Suprapubic skin (tissue), 3 donors: Measurements from ENCODE around the gene TUBA1C.

Source experiments
- POLR2AphosphoS5 ChIP-seq, 3 donors: sonication (generic); formaldehyde crosslinking; IDR thresholded peaks; one replicate each; pipeline ENCODE4 v1.6.1; 2017; ENCODE audit warnings: antibody characterized with exemption in 3 of 3
- TF ChIP-seq, protein P1 (sequence below), 2 donors: fragments of 200-600 bp in 1 of 2; fragments of 450-650 bp in 1 of 2; sonication (generic) in 1 of 2; IDR thresholded peaks; one replicate each; pipeline ENCODE4 v1.5.1; 2016 to 2019; ENCODE audit warnings: antibody characterized with exemption in 2 of 2, mild to moderate bottlenecking in 1 of 2, moderate library complexity in 1 of 2

DNA sequence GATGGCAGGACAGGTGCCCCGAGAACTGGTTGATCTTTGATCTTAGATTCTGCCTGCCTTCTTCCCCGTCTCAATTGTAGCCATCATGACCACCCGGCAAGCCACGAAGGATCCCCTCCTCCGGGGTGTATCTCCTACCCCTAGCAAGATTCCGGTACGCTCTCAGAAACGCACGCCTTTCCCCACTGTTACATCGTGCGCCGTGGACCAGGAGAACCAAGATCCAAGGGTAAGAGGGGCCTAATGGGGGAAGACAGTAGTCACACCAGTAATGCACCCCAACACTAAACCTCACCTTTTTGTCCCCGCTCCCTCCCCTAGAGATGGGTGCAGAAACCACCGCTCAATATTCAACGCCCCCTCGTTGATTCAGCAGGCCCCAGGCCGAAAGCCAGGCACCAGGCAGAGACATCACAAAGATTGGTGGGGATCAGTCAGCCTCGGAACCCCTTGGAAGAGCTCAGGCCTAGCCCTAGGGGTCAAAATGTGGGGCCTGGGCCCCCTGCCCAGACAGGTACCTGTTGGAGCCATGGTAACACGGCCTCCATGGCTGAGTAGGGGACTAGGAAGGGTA is 58.7 kb downstream of the TUBA1C start:
- TF ChIP-seq, protein P1, sequence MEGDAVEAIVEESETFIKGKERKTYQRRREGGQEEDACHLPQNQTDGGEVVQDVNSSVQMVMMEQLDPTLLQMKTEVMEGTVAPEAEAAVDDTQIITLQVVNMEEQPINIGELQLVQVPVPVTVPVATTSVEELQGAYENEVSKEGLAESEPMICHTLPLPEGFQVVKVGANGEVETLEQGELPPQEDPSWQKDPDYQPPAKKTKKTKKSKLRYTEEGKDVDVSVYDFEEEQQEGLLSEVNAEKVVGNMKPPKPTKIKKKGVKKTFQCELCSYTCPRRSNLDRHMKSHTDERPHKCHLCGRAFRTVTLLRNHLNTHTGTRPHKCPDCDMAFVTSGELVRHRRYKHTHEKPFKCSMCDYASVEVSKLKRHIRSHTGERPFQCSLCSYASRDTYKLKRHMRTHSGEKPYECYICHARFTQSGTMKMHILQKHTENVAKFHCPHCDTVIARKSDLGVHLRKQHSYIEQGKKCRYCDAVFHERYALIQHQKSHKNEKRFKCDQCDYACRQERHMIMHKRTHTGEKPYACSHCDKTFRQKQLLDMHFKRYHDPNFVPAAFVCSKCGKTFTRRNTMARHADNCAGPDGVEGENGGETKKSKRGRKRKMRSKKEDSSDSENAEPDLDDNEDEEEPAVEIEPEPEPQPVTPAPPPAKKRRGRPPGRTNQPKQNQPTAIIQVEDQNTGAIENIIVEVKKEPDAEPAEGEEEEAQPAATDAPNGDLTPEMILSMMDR (IDR thresholded peaks at IDR 0.05): no peak
- no peak for TF ChIP-seq POLR2AphosphoS5 (IDR thresholded peaks at IDR 0.05)
